HG03439 (cell line): ENCODE data around the gene PERP.
"Not testable (repeated sequence)": the region's sequence is repeated elsewhere in the genome, so short reads cannot be mapped to it uniquely, and the experiment has no call there.

Source experiments
- ATAC-seq: cut with Tn5 transposase; IDR thresholded peaks from one replicate; pipeline ENCODE4 v1.9.1; 2021; ENCODE audit warnings: mild to moderate bottlenecking, moderate library complexity; ENCODE audit not compliant: unreplicated experiment

The PERP gene

GRCh38 chr6:138105880-138106664, 1.1 kb downstream of the PERP start:
- ATAC-seq: no peak

GRCh38 chr6:138105446-138105845, 1.8 kb downstream of the PERP start:
- ATAC-seq: no peak

- ATAC-seq: no peak
Measured at GRCh38 chr6:138104618-138105213, 2.5 kb downstream of the PERP start.

GRCh38 chr6:138103871-138104270, 3.3 kb downstream of the PERP start:
- ATAC-seq: no peak

- ATAC-seq: no peak
Measured at GRCh38 chr6:138101946-138102731, 5.1 kb downstream of the PERP start.

GRCh38 chr6:138099832-138100231, 7.4 kb downstream of the PERP start:
- ATAC-seq: no peak

- ATAC-seq: no peak
Measured at GRCh38 chr6:138098306-138098705, 8.9 kb downstream of the PERP start.

- ATAC-seq: no peak
Measured at GRCh38 chr6:138094260-138094659, 13.0 kb downstream of the PERP start.

- ATAC-seq: no peak
Measured at GRCh38 chr6:138093632-138094031, 13.6 kb downstream of the PERP start.

GRCh38 chr6:138092686-138093085, 14.5 kb downstream of the PERP start:
- no peak for ATAC-seq

GRCh38 chr6:138089325-138089724, 17.9 kb downstream of the PERP start:
- ATAC-seq: no peak

GRCh38 chr6:138088326-138088762, 18.9 kb downstream of the PERP start:
- ATAC-seq: no peak

GRCh38 chr6:138087593-138088325, 19.5 kb downstream of the PERP start:
- ATAC-seq: no peak

GRCh38 chr6:138086573-138087196, 20.5 kb downstream of the PERP start:
- ATAC-seq: no peak

- ATAC-seq: no peak
Measured at GRCh38 chr6:138085839-138086222, 21.4 kb downstream of the PERP start.

- ATAC-seq: no peak
Measured at GRCh38 chr6:138084904-138085838, 22.0 kb downstream of the PERP start.

GRCh38 chr6:138082232-138082631, 25.0 kb downstream of the PERP start:
- ATAC-seq: no peak

GRCh38 chr6:138079556-138079955, 27.7 kb downstream of the PERP start:
- ATAC-seq: not testable (repeated sequence)

- no peak for ATAC-seq
Measured at GRCh38 chr6:138078491-138078890, 28.7 kb downstream of the PERP start.

GRCh38 chr6:138073264-138073663, 34.0 kb downstream of the PERP start:
- no peak for ATAC-seq
